ENCODE measurements around the gene TSPAN9. TPM values are rescaled to one million over a fixed set of nuclear protein-coding genes. Genes with fewer than 3 reads are reported as not detected.

TSPAN9 gene
- total and polyA plus RNA-seq, 4 donors, result 17.4 to 62.9 (median 34.2) TPM

GRCh38 chr12:3281588-3282383, 204.6 kb downstream of the TSPAN9 start (continued):
- no peak for TF ChIP-seq MAX (IDR thresholded peaks at IDR 0.05)

GRCh38 chr12:3282384-3282670, 205.1 kb downstream of the TSPAN9 start:
- H3K9me3 ChIP-seq (ENCODE audit: control insufficient read depth in 4 of 4, low read length in 3 of 4), result no peaks in the 10 kb centered on the region
- H3K27ac ChIP-seq (ENCODE audit: low read depth in 1 of 2, low read length in 2 of 2), result no peak overlapping the region
- H3K27me3 ChIP-seq (ENCODE audit: control insufficient read depth in 4 of 4, insufficient read depth in 4 of 4, low read length in 3 of 4), result no peaks in the 10 kb centered on the region
- no peak overlapping the region for H3K9ac ChIP-seq (ENCODE audit: low read depth in 1 of 2, low read length in 2 of 2)
- H3K4me3 ChIP-seq (ENCODE audit: low read depth in 1 of 3, low read length in 3 of 3), result no peak overlapping the region
- DNase-seq (ENCODE audit: low spot score), result no peak
- H3K4me1 ChIP-seq (ENCODE audit: control insufficient read depth in 4 of 4, insufficient read depth in 4 of 4, low read length in 3 of 4), result no peaks in the 10 kb centered on the region
- 96% methylated on average over 8 of the region's 8 CpGs for WGBS
- no peak for TF ChIP-seq YY1 (IDR thresholded peaks at IDR 0.05)
- TF ChIP-seq CTCF (IDR thresholded peaks at IDR 0.05; ENCODE audit: low read depth, low read length, missing input control), result no peak
- no peak for TF ChIP-seq RXRA (IDR thresholded peaks at IDR 0.05)
- no peak for TF ChIP-seq EGR1 (IDR thresholded peaks at IDR 0.05; ENCODE audit: low read depth in 2 of 2)
- TF ChIP-seq JUND (IDR thresholded peaks at IDR 0.05), result no peak
- TF ChIP-seq HNF4A (conservative IDR thresholded peaks at IDR 0.05), result no peak
- no peak for TF ChIP-seq TAF1 (conservative IDR thresholded peaks at IDR 0.05)
- no peak for TF ChIP-seq GABPA (IDR thresholded peaks at IDR 0.05 in 1 of 2, conservative IDR thresholded peaks at IDR 0.05 in 1 of 2)
- no peak for TF ChIP-seq FOXA2 (IDR thresholded peaks at IDR 0.05)
- no peak for TF ChIP-seq HNF4G (IDR thresholded peaks at IDR 0.05)
- no peak for TF ChIP-seq FOXA1 (IDR thresholded peaks at IDR 0.05)
- peaks cover 14 to 56% (median 20%) of the 10 kb centered on the region in 4 donors for H3K36me3 ChIP-seq (ENCODE audit: control insufficient read depth in 4 of 4, insufficient read depth in 3 of 4, low read depth in 1 of 4, low read length in 3 of 4)

GRCh38 chr12:3283137-3283680, 206.0 kb downstream of the TSPAN9 start:
- no peak for DNase-seq (ENCODE audit: low spot score)
- WGBS, result 93% methylated on average over 19 of the region's 19 CpGs
- TF ChIP-seq RAD21 (IDR thresholded peaks at IDR 0.05) (no peak), MAX (IDR thresholded peaks at IDR 0.05) (no peak), ATF3 (IDR thresholded peaks at IDR 0.05) (no peak), JUND (IDR thresholded peaks at IDR 0.05) (no peak), SP1 (IDR thresholded peaks at IDR 0.05) (no peak), ZBTB33 (IDR thresholded peaks at IDR 0.05) (no peak), HNF4A (conservative IDR thresholded peaks at IDR 0.05) (no peak), GABPA (IDR thresholded peaks at IDR 0.05 in 1 of 2, conservative IDR thresholded peaks at IDR 0.05 in 1 of 2) (no peak), HNF4G (IDR thresholded peaks at IDR 0.05) (no peak), FOXA1 (IDR thresholded peaks at IDR 0.05) (no peak), RXRA (IDR thresholded peaks at IDR 0.05) (no peak), EGR1 (IDR thresholded peaks at IDR 0.05; ENCODE audit: low read depth in 2 of 2) (no peak), YY1 (IDR thresholded peaks at IDR 0.05) (no peak), TAF1 (conservative IDR thresholded peaks at IDR 0.05) (no peak), FOXA2 (IDR thresholded peaks at IDR 0.05) (no peak), REST (IDR thresholded peaks at IDR 0.05) (no peak), NR2F2 (IDR thresholded peaks at IDR 0.05) (no peak)
- Histone ChIP-seq H3K36me3 (ENCODE audit: control insufficient read depth in 4 of 4, insufficient read depth in 3 of 4, low read depth in 1 of 4, low read length in 3 of 4) (peaks cover 11 to 56% (median 20%) of the 10 kb centered on the region in 4 donors), H3K9me3 (ENCODE audit: control insufficient read depth in 4 of 4, low read length in 3 of 4) (no peaks in the 10 kb centered on the region), H3K27ac (ENCODE audit: low read depth in 1 of 2, low read length in 2 of 2) (no peak overlapping the region), H3K4me1 (ENCODE audit: control insufficient read depth in 4 of 4, insufficient read depth in 4 of 4, low read length in 3 of 4) (no peaks in the 10 kb centered on the region), H3K4me3 (ENCODE audit: low read depth in 1 of 3, low read length in 3 of 3) (no peak overlapping the region), H3K27me3 (ENCODE audit: control insufficient read depth in 4 of 4, insufficient read depth in 4 of 4, low read length in 3 of 4) (no peaks in the 10 kb centered on the region), H3K9ac (ENCODE audit: low read depth in 1 of 2, low read length in 2 of 2) (no peak overlapping the region)

Measured in liver (tissue), 9 donors.